CD4-positive, alpha-beta T cell treated with Interleukin-6 for 4 hours (primary cell): ENCODE data around the gene TAP1.
"Not testable (repeated sequence)": the region's sequence is repeated elsewhere in the genome, so short reads cannot be mapped to it uniquely, and the experiment has no call there.

ENCODE experiments used
- DNase-seq: peaks from one replicate; pipeline ENCODE4 v3.0.0-alpha.2; 2020; ENCODE audit warnings: mixed read lengths

TAP1 gene, protein sequence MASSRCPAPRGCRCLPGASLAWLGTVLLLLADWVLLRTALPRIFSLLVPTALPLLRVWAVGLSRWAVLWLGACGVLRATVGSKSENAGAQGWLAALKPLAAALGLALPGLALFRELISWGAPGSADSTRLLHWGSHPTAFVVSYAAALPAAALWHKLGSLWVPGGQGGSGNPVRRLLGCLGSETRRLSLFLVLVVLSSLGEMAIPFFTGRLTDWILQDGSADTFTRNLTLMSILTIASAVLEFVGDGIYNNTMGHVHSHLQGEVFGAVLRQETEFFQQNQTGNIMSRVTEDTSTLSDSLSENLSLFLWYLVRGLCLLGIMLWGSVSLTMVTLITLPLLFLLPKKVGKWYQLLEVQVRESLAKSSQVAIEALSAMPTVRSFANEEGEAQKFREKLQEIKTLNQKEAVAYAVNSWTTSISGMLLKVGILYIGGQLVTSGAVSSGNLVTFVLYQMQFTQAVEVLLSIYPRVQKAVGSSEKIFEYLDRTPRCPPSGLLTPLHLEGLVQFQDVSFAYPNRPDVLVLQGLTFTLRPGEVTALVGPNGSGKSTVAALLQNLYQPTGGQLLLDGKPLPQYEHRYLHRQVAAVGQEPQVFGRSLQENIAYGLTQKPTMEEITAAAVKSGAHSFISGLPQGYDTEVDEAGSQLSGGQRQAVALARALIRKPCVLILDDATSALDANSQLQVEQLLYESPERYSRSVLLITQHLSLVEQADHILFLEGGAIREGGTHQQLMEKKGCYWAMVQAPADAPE

DNA sequence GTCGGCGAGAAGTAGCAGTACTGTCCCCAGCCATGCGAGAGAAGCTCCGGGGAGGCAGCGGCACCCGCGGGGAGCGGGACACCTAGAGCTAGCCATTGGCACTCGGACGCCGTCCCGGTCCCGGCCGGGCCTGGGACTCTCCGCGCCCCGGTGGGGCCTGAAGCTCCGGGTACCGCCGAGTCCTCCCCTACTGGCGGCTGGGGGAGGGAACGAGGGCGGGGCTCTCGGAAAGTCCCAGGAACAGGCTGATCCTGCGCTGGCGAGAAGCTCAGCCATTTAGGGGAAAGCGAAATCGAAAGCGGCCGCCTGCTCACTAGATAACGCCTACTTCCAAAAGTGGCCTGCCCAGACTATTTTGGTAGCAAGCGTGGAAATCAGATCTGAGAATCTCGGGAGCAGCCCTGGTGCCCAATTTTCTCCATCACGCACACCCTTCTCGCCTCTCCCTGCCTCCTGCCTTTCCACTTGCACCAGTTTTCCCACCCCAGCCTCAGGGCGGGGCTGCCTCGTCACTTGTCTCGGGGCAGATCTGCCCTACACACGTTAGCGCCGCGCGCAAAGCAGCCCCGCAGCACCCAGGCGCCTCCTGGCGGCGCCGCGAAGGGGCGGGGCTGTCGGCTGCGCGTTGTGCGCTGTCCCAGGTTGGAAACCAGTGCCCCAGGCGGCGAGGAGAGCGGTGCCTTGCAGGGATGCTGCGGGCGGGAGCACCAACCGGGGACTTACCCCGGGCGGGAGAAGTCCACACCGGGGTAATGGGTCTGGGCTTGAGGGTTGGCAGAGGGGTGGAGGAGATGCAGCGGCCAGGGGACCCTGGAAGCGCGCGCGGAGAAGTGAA lies at the start of gene TAP1, which contains the start of gene PSMB9:
TAP1 (minus strand) TSS at position 164 of the 835 bp plus-strand sequence; CDS start at position 96, 68 bp downstream.
PSMB9 (plus strand) TSS at position 652 of the 835 bp plus-strand sequence; CDS start at position 690, 38 bp downstream.
- peak; percentile 96 for DNase-seq

DNA sequence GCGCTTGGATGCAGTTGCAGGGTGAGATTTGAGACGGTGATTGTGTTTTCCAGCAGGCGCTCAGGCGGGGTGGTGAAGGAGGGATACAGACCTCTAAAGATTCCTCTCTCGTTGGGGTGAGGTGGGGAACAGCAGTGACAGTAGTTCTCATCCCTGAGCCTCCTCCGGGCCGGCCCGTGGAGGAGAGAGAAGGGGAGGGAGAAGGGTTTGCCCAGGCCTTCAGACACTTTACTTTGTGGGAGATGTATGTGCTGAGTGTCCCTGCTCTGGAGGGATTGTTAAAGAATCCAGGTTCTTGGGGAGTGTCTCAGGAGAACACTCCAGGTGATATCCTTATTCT lies 41.5 kb upstream of the TAP1 start:
- DNase-seq: no peak

DNA sequence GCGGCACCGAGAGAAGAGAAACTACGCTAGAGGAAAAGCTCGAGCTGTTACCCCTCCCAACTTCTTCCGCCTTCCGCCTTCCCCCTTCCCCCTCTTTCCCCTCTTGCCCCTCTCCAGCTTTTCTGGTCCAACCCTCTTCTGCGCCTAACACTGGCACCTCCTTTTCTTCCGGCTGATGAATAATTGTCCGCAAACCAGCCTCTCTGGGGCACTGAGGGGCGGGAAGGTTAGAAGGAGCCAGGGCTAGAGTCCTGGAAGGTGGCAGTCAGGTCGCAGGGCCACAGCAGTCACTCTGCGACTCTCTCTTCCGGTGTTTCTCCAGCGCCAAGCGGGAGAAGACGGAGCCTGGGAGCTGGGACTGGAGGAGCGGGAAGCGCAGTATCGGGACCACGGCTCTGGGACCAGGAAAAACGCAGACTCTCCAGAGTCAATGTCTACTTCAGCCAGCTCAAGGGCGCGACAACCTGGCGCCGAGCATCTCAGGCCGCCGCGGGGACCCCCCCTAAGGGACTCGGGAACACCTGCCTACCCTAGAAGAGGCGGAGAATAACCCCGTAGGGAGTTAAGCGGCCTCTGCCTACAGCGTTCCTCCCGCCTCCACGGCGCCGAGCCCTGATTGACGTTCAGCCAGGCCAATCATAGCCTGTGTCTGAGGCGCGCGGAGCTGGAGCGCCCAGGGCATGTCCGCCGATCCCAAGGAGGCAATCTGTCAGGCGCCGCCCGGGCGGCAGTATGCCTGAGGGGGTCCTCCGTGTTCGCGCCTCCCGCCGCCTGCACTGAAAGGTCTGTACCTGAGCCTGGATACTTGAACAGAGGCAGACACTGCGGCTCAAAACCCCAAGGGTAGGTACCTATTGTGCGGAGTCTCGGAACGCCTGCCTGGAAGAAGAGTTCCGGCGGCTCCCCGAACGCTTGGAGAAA lies 40.8 kb upstream of the TAP1 start:
- DNase-seq: peak; percentile 92

DNA sequence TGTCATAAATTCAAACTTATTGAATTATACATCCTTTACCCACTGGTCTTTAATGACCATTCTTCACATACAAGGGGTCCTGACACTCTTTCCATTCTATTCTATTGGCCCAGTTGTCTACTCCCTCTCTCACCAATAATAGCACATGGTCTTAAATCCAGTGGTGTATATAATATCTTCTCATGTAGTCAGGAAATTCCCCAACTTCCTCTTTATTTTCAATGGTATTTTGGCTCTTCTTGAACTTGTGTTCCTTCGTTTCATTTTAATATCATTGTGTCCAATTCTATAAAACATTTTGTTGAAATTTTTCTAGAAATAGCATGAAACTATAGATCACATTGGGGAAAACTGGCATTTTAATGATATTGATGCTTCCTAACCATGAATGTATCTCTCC lies 37.3 kb upstream of the TAP1 start:
- no peak for DNase-seq

DNA sequence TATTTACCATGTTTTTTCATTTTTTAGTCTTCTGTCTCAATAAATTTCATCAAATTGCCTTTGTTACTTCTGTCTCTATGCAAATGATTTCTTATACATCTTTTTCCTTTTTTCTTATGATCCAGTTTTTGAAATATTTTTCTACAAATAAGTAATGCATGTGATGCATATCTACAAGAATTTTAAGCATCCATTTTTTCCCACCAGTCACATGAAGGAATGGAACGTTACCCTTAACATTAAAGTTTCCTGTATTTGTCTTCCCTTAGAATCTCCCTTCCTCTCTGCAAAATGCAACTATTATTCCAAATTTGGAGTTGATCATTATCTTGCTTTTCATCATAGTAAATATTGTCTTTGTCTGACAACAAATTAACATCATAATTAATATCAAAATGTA lies 36.0 kb upstream of the TAP1 start:
- no peak for DNase-seq

DNA sequence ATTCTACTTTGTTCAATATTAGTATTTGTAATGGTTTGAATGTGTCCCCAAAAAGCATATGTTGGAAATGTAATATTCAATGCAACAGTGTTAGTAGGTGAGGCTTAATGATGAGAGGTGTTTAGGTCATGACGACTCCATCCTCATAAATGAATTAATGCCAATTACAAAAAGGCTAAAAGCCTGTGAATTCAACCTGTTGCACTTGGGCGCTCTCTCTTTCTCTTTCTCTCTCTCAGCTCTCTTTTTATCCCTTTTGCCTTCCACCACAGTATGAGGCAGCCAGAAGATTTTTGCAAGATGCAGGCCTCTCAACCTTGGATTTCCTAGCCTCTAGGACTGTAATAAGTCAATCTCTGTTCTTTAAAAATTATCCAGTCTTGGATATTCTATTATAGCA lies 35.1 kb upstream of the TAP1 start:
- no peak for DNase-seq

DNA sequence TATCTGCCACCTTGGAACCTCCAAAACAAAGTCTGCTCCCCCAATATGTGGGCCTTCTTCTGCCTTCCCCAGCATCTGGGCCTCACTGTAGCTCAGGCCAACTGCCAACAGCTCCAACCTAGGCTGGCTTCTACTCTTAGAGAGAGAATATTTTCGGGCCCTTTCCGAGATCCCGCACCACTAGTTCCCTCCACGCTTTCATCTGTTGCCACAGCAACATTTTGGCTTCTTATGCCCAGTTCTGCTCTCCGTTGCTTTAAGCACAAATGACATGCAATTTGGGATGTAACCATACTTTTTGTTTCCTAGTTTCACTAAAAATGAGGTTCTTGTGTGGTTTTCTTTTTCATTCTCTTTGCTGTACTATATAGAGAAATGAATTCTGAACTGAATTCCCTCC lies 34.1 kb upstream of the TAP1 start:
- no peak for DNase-seq

DNA sequence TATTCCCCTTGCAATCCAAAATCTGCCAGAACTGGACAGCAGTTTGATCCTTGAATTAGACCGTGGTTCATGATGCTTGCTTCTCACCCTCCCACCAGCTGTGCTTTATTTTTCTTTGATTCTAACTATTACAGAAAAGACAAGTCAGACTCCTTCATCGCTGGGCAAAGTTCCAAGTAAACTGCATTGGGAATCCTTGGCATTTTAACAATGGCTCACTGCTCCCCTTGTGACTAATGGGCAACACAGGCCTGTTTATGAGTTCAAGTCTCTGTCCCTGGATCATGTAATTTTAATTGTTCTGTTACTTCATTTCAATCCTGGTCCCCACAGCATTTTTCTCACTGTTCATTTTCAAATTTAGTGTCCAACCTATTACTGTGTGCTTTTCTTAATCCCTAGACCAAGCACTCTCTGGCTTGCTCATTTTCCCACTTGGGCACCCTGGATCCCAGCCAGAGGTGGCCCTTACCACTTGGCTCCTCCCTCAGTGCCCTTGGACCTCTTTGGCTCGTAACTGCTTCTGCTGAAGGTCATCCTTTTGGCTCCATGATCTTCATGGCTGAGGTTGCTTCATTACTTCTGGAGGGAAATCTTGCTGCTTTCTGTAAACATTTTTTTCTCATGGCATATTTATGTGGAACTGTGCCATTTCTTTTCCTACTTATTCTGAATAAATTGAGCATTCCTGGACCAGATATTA lies 33.3 kb upstream of the TAP1 start:
- no peak for DNase-seq

DNA sequence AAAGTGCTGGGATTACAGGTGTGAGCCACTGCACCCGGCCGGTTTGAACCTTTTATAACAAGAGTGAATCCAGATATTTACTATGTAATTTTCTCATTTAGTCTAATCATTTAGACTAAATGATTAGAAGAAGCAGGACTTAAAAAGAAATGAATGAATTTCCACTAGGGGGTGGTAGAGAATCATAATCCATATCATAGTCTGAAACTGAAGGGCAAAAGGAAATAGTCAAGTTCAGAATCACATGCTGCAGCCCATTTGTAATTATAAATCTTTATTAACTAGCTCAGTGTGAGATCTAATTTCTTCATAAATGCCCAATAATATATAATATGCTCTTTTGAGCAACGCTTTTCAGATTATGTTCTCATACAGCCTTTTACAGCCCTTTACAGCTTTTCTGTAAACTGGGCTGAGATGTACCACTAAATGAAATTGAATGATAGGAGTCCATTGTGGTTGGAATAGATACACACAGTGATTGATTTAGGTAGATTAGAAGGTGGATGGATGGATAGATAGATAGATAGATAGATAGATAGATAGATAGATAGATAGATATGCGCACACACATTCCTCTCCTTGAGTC lies 32.3 kb upstream of the TAP1 start:
- DNase-seq: no peak

DNA sequence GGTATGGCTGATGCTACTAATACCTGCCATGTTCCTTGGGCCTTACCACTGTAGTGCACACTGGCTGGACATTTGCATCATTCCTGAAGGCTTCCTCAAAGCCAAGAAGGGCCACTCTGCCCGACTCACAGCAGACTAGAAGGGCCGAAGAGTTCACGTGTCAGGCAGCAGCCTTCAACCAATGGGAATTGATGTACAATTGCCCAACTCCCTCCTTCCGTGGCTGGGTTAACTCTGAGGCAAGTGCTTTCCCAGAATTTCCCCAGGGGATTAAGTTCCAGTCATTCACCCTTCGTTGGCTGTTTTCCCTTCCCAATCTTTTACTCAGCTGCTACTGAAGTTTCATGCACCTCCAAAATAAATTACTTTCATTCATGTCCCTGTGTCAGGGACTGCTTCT lies 30.3 kb upstream of the TAP1 start:
- DNase-seq: no peak

DNA sequence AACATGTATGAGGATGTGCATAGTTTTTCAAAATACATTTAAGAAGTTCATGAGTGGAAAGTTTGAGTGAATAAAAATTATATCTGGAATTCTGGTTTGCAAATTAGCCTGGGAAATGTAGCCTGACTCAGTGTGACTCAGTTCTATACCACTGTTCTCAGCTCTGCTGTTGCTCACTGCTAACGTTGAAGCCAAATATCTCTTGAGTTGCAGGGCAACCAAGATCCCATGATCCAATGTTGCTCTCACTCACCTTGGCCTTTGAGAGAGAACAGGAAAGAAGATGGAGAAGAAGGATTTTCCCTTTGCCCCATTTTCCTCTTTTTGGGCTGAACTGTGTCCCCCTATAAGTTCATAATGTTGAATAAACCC lies 29.4 kb upstream of the TAP1 start:
- no peak for DNase-seq

DNA sequence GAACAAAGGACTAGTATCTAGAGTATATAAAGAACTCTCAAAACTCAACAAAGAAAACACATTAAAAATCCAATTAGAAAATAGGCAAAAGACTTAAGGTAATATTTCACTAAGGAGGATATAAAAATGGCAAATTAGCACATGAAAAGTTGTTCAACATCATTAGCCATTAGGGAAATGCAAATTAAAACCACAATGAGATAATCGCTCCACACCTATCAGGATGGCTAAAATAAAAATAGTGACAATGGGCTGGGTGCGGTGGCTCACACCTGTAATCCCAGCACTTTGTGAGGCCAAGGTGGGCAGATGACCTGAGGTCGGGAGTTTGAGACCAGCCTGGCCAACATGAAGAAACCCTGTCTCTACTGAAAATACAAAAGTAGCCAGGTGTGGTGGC lies 27.5 kb upstream of the TAP1 start:
- DNase-seq: not testable (repeated sequence)

DNA sequence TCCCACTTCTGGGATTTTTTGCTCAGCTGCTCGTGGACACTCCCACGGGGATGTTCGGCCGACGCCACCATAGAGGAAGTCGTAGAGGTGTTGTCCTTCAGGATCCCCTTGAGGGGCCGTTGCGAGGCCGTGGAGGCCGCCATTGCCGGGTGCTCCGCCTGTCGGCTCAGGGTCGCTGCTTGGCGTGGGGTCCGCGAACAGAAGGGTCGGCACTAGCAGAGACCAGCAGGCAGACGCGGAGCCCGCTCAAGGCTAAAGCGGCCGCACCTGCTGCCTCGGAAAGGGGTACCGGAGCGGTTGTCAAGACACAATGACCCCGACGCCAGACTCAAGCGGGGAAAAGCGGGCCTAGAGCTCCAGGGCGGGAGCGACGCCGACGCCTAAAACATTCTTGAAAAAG lies 26.2 kb upstream of the TAP1 start:
- no peak for DNase-seq

DNA sequence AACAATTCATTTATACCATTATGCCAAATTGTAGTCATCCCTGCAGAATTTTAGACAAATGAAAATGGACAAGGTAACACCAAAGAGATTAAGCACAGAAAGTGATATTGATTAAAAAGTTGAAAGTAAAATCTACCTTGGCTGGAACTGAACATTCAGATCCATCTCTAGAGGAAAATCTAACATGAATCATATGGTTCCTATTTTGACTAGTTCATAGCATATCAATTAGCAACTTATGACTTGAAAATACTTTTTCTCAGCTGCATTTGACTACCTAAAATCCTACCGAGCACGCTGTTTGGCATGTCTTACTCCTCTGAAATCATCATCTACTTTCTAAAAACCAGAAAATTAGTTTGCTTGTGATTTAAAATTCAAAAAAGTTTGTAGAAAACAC lies 23.1 kb upstream of the TAP1 start:
- DNase-seq: no peak

DNA sequence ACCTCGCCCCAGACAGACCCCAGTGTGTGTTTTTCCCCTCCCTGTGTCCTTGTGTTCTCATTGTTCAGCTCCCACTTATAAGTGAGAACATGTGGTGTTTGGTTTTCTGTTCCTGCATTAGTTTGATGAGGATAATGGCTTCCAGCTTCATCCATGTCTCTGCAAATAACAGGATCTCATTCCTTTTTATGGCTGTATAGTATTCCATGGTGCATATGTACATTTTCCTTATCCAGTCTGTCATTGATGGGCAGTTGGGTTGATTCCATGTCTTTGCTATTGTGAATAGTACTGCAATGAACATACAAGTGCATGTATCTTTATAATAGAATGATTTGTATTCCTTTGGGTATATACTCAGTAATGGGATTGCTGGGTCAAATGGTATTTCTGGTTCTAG lies 20.4 kb upstream of the TAP1 start:
- not testable (repeated sequence) for DNase-seq

DNA sequence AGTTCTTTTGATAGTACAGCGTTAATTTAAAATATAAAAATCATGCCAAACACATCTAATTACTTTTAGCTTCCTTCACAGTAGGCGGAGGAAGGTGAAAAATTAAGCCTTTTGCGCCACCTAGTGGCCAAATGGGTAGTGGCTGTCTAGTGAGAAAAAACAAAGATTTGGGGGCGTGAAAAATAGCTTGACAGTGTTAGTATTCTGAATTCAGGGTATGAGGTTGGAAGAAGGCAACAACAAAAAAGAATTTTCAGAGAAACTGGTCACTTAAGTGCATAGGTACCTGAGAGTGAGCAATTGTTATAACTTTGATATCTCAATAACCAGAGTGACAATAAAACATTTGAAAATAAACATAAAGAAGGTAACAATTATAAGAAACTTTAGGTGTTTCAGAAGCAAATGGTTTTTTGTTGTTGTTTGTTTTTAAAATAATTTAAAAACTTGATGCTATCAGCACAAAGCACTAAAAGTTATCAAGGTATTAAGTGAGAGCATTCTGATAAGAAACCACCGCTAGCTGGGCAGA lies 14.8 kb upstream of the TAP1 start:
- DNase-seq: peak; percentile 92

DNA sequence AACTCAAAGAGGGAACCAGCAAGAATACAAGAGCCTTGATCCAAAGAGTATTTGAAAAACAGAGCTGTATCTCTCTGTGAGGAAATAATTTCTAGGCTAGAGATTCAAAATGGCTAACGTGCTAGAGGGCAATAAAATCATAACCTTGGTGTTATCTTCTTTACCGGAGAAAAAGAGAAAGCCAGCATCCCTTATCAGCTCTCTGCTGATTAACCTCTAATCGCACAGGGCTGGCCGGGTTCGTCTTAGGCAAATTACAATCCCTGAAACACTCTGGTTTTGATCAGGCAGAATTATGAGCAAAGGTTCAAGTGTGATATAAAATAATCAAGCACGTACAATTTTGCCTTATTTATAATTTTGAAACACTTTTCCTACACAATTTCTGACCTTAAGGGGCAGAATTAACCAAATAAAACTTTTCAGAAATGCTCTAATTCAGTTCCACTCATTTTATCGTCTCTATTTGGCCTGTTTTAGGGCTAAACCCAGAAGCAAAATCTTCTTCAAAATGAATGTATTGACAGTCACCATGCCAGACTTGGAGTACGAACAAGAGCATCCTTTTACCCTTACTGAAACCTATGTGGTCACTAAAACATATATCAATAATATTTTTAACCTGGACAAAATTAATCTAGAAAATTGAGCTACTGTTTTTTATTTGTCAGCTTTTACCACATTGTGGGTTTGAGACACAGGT lies 14.2 kb upstream of the TAP1 start:
- DNase-seq: no peak

DNA sequence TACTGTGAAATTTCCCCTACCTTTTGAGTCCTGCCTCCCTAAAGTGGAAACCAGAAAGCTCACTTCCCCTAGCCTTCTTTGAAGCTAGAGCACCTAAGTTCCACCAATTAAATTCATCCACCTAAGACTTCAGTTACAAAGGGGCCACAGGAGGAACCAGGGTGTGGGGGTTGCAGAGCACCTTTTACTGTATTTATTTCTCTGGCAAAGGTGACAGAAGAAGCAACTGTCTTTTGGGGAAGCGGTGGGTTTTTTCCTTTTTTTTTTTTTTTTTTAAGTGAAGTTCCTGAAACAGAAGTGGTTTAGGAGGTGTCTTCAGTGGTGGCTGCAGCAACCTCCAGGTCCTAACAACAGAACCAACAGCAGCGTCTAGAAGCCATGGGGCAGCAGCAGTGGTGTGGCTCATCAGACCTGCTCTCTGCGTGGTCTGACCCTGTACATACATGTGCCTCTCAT lies 13.5 kb upstream of the TAP1 start:
- no peak for DNase-seq

DNA sequence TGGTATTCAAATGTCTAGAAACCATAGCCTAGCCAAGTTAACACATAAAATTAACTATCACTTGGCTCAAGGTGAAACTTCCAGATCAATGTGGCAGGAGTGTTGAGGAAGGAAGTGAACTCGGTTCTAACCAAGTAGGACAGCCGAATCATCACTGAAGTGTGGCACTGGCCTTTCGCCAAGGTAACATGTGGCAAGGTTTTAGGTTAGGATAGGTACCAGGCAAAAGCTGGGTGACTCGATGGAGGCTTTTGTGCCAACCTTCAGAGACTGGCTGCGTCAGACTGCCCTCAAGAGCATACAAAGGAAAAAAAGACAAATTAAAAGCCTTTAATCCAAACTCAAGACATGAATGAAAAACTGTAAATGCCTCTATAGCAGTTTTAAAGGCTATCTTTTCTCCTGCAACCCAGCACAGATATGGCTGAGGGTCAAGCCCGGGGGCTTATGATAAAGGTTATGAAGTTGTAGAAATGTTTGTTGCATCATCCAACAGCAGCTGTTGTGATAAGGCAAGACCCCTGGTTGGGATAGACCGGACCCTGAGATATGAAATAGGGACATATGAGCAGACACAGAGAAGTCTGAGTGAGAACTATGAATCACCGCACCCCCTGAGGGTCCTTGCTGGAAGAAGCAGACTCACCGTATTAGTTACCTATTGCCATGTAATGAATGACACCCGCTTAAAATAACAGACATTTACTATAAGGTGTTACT lies 12.4 kb upstream of the TAP1 start:
- no peak for DNase-seq

DNA sequence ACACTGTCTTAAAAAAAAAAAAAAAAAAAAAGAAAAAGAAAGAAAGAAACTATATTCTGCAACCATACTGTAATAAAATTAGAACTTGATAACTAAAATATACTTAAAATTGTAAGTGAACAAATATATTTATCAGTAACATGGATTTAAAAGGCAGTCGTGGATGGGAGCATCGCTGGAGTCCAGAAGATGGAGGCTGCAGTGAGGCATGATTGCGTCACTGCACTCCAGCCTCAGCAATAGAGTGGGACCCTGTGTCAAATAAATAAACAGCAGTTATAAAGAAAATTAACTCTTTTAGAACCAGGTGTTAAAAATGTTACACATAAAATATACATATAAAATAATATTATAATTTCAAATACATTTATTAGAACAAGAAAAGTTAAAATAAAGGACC lies 9.2 kb upstream of the TAP1 start:
- DNase-seq: no peak
